ENCODE data around the gene CACNA2D3.

CACNA2D3 gene

DNA sequence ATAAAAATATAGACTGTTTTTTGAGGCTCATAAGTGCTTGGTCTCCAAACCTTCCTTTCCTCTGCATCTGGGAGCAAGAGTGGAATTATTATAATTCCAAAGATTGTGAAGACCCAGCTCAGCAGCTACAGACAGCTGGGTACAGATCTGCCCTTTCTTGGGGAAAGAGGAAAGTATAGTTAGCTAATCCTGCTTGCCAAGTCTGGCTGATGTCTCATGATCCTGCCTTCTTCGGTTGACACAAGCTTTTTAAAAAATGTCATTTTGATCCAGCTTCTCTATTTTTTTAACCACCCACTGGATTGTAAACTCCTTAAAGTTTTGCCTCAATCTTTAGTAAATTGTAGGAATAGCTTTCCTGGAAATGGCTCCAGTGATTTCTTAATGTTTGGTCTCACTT, 624.4 kb downstream of the CACNA2D3 start:
- no peak for DNase-seq (ENCODE audit: low read depth)

DNA sequence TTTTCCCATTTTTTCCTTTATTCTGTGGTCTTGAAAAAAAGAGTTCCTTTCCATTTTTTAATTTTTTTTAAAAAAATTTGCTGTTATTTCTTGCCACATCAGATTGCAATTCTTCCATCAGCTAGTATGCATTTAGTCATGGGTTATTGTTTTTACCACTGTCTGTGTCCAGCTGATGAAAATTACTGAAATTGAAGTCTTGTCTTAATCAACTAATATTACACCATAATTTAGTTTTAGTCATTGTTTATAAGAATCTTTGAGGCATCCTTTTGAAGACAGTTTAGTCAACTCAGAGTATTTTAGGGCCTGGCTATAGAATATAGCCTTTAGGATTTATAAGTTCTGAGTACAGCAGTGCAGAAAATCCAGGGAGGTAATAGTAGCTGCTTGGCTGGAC, 633.4 kb downstream of the CACNA2D3 start:
- DNase-seq (ENCODE audit: low read depth) = no peak

DNA sequence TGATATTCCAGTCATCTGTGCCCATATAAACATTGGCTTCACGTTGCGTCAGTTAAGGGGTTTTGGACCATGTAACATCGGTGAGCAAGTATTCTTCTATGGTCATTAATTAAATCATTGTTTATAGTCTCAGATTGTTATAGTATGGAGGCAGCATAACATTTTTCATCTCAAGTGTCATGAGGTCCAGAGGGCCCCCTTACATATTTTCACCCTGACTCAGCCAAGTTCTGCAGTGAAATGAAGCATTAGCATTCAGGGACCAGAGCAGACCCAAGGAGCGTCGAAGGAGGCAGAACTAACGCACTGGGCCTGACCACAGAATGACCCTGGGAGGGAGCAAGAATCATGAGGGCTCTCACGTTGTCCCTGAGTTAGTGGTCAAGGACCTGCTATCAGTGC, 634.0 kb downstream of the CACNA2D3 start:
- no peak for DNase-seq (ENCODE audit: low read depth)

DNA sequence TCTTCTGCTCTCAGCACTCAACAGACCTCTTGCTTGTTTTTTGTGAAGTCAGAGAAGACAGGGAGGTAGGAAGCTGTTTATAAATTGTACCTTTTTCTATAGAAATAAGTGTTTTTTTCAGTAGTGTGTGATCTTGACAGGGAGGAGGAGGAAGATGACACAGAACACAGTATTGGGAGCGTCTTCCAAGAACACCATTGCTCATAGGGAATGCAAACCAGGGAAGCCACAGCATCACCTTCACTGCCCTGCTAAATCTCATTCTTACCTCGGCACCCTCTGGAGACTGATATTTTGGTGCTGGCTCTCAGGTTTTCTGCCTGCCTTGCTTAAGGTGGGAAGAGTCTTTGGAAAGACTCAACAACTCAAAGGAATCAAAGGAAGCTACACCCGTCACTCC, 636.1 kb downstream of the CACNA2D3 start:
- DNase-seq (ENCODE audit: low read depth) = no peak

DNA sequence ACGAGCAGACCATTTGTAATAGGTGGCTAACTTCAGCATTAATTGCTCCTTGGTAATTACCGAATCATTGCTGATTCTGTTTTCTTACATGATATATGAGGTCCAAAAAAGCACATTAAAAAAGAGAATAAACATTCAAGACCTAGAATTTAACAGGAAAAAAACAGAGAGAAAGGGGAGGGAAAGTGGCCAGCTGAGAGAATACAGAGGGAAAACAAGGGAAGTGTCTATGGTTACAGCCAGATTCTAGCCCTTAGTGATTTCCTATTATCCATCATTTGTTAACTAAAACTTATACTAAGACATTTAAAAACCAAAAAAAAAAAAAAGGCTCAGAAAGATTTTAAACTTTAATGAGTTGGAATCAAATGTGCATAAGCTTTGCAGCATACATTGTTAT, 636.8 kb downstream of the CACNA2D3 start:
- no peak for DNase-seq (ENCODE audit: low read depth)

DNA sequence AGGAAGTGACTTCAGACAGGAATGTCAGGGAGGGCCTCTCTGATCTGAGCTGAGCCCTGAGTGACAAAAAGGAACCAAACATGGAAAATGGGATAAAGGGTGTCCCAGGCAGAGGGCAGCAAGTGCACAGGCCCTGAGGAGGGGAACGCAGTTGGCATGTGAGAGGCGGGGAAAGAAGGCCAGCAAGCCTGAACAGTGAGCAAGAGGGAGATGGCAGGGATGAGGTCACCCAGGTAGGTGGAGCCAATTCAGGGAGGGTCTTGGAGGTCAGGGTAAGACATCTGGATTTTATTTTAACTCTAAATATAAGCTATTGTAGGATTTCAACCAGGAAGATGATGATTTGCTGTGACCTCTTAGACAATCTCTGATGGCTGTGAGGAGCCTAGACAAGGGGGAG, 637.8 kb downstream of the CACNA2D3 start:
- DNase-seq (ENCODE audit: low read depth) = no peak

DNA sequence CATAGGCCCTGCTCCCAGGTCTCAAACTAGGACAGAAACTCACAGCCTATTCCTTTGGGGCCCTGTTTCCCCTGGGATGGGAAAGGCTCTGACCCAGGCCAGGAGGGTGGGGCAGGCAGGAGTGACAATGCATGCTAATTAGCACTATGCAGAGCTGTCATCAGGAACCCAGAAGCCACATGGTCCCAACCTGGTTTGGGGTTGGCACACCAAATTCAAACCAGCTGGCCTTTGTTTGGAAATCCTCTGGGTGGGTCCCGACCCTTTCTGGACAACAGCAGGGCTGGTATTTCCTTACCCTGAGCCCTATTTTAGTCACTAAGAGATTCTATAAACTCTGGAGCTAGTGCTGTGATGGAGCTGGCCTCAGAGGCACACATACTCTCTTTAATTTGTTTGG, 639.3 kb downstream of the CACNA2D3 start:
- no peak for DNase-seq (ENCODE audit: low read depth)

DNA sequence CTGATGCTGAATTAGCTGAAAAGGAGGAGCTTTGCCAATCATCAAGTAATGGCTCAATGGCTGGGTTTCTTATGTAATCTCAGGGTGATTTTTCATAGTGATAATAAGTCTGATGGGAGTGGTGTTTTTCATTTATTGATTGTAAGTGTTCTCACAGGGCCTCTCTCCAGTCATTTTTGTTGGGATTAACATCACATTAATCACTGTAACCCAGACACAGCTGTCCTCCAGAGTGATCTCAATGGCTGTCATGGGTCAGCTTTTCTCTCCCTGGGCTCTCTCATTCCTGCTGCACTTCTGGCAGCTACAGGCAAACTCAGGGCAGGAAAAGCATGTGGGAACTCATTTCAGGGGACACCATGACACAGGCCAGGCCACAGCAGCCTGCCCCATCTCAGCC, 642.6 kb downstream of the CACNA2D3 start:
- DNase-seq (ENCODE audit: low read depth) = no peak

DNA sequence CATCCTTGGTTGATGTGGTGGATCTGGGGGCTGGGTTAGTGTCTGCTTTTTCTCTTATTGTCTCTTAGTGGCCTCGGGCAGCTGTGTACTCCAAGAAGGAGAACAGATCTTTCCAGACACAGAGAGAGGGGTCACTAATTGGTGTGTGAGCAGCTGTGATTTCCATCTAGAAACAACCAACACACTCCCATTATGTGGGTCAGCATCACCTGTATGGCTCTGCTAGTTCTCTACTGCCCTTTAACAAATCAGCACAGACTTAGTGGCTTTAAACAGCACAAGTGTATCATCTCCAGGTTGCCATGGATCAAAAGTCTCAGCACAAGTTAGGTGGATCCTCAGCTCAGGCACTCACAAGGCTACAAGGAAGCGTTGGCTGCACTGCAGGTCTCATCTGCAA, 648.7 kb downstream of the CACNA2D3 start:
- no peak for DNase-seq (ENCODE audit: low read depth)

DNA sequence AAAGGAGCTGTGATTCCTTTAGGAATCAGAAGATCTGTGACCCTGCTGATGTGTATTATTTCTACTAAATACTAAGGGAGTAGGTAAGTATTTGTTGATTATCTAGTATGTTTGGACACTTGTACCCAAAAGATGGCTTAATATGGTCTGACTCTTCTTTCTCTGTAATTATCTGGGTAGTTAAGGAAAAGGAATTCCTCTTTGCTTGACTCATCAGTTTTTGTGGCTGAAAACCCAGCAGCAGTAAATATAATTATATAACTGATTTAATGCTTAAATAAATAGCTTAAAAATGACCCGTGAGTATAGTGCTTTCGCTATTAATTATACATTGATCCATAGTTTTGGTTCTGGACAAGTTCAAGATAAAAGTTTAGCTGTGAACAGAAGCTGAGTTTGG, 649.7 kb downstream of the CACNA2D3 start:
- DNase-seq (ENCODE audit: low read depth) = no peak

DNA sequence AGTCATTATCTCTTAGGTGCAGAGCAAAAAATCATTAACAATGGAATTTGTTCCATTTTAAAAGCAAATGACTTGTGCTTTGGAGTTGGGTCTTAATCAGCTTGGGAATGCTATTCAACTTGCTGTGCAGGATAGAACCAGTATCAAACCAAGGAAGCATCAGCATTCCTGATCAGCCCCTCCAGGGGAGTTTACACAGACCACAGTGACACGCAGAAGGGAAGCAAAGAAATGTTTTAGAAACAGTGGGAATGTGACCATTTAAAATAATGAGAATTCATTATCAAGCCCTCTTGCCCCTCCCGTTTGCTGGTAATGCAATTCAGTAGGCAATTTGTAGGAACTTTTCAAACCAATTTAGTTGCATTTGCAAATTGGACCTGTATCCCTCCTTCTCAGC, 650.4 kb downstream of the CACNA2D3 start:
- no peak for DNase-seq (ENCODE audit: low read depth)

DNA sequence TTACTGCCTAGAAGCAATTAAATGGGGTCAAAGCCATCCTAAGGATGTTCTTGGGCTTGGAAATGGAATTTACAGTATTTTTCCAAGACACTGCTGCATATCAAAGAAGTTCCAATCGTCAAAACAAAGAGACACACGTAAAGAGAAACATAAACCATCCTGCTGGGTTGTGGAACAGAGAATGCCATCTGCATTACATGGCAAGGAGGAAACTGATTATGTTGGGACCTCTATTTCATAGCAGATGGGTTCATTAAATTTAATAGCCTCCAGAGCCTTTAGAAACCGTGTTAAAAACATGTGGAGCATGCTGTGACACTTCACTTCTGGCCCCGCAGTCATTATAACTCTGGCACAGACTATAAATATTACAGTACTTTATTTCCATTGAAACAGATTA, 650.9 kb downstream of the CACNA2D3 start:
- no peak for DNase-seq (ENCODE audit: low read depth)

DNA sequence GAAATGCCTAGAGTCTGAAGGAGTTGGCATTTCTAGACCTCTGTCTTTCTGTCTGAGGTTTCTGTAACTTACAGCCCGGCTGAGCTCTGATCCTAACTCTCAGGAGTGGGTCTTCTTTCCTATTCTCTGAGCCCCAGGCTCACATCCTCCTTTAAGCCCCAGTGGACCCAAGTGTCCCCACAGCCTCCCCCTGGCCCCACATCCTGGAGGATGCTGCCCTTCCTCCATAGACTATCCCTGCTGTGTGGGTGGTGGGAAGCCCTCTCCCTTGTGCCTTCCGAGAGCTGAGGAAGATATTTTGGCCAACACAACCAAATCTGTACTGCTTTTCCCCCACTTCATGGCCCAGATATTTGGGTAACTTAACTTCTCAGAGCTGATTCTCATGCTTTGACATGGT, 654.2 kb downstream of the CACNA2D3 start:
- no peak for DNase-seq (ENCODE audit: low read depth)

DNA sequence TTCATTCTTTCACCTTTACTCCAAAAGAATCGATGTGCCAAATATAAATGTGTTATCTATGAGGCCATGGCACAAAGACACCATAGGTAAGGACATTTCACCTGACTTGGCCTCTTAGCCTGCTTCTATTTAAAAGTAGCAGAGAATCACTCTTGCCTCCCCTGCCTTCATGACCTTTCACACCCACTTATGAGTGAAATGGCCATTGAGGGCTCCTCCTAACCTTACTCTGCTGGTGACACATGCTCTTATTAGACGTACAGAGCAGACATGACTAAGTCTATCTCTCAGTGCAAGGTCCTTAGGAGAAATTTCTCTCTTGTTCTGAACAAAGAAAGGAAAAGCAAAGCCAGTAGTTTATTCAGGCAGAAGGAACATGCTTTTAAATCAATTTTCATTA, 654.8 kb downstream of the CACNA2D3 start:
- DNase-seq (ENCODE audit: low read depth) = no peak

DNA sequence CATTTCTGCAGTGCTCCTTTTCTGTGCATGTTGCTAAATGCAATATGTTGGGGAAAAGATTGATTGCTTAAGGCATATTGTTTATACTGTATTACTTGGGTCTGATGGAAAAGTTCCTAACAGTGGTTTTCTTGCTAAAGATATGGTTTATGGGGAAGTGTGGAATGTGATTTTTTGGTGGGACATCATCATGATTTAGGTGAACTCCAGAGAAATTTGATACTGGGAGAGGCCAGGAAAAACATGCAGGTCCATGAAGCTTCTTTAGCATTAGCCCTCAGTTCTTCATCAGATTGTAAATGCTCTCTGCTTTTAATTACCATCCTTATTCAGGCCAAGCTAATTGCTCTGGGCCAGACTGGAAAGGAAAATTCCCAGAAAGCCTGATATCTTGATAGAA, 658.0 kb downstream of the CACNA2D3 start:
- DNase-seq (ENCODE audit: low read depth) = no peak

DNA sequence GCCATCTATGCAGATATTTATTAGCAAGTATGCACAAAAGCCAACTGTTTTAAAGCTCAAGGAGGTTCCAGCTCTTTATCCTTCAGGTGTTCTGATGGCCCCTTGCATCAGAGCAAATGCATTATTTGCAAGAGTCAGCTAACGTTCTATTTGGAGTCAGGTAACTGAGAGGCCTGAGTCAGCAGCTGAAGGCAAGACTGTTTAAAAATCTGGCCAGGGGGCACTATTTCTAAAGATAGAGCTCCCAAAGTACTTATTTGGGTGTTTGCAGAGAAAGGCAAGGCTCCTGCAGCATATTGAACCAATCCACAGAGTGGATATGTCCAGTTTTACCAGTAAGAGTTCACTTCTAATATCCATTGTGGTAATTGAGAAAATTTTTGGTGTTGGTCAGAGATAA, 659.4 kb downstream of the CACNA2D3 start:
- DNase-seq (ENCODE audit: low read depth) = no peak

DNA sequence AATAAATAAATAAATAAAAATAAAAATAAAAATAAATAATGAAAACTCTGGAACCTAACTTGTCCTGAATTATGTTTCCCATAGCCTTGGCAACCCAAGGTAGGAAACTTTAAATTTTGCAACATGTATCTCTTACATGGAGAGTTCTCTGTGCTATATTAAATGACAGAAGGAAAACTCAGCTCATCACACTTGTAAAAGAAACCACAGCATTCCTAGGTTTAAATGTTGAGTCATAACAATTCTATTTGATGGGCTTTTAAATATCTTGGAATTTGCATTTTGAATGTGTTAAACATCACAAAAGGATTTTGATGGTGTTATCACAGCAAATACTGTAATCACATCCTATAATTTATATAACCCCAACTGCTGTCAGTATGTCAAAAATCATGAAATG, 661.3 kb downstream of the CACNA2D3 start:
- DNase-seq (ENCODE audit: low read depth) = no peak

DNA sequence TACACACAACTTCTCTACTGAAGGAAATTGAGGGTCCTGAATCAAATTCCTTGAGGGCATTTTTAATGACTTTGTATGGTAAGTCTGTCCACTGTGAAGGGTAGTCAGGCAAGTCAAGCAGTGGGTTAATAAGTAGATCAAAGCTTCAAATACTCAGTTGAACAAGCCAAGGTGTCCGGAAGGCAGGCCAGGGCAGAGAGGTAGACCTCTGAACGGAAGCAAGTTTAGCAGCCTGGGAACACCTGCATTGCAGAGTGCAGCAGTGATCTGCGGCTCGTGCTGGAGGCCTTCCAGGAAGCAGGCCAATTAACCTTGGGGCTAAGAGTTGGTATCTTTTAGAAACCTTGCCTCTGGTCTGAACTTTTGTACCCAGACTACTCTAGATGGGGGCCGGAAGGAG, 661.7 kb downstream of the CACNA2D3 start:
- DNase-seq (ENCODE audit: low read depth) = no peak

DNA sequence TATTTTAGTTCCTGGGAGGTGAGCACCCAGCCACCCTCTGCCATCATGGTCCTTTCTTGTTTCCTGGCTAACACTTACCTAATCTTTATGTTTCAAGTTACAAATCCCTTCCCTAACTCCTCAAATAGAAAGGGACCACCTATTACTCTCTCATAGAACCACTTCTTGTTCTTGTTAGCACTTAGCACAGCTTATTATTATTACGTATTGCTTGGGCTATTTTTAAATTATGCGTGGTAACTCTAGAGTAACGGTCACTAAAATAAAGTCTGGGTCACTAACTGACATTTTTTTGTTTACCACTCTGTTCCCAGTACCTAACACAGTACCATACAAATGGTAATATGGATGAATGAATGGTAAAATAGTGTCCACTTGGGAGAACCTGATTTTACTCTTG, 663.6 kb downstream of the CACNA2D3 start:
- DNase-seq (ENCODE audit: low read depth) = no peak

DNA sequence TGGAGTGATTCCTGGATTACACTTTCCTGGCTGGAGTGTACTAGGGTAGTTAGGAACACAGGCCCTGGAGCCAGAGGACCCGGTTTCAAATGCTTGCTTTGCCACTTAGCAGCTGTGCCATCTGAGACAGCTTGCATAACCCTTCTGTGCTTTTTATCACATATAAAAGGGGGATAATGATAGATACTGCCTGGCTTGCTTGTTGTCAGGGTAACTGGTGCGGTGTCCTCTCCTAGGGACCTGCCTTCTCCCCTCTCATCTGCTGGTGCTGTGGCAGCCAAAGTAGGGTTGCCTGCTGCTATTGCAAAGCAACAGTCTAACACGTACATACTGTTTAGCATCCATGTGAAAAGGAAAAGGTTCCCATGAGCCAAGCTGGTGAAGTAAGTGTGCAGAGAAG, 667.7 kb downstream of the CACNA2D3 start:
- no peak for DNase-seq (ENCODE audit: low read depth)

DNA sequence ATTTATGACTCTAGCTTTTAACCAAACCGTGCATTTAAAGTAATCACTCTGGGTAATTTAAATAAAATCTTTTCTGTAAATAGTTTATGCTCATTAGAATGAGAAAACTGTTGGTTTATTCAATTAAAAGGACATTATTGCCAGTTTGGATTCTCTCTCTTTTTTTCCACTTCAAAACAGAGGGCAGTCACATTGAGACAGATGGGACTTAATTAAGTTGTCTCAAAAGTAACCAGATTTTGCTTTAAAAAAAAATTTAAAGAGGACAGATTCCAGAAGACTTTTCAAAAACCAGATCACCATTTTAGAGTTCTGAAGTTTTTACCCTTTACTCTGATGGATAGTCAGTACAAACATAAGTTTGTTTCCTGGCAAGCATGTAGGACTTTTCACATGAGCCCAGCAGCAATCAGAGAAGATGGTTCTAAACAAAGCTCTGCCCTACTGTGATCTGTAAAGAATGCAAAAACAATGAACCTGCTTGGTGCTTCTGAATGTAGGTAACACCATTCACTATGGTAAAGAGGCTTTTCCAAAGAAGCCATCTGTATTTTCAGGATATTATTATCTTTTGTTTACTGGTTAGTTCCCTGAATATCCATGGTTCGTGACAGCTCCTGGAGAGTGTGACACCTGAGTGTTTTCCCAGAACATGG, 669.3 kb downstream of the CACNA2D3 start:
- DNase-seq (ENCODE audit: low read depth) = no peak

DNA sequence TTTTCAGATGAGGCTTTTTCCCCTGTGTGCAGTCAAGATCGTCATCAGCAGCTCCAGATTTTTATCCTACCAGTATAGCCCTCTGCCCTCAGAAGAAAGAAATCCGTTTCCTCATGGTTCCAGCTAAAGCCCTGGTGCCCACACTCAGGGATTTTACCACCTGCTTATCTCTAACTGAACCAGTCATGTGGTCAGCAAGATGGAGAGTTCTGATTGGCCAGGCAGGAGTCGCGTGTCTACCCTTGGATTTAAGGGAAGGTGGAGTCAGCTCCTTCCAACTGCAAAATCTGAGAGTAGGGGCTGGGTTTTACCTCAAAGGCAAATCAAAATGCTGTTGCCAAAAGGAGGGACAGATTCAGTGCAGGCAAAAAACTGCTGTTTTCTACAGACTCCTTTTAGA, 670.2 kb downstream of the CACNA2D3 start:
- DNase-seq (ENCODE audit: low read depth) = no peak

DNA sequence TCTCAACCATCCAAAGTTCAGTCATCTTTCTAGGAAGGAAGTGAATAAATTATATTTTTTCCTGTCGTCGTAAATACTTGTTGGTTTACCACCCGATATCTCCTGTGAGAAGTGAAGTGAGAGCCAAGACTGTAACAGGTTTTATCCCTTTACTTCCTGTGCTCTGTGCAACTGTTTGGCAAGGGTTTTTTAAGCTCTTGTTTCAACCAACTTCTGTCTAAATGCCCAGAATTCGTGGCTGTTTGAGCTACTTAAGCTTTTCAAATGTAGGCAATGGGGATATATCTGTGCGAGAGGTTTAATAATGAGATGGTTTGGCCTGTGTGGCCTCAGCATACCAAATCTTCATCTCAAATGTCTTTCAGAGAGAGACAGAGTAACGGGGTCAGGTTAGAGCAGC, 670.8 kb downstream of the CACNA2D3 start:
- no peak for DNase-seq (ENCODE audit: low read depth)

DNA sequence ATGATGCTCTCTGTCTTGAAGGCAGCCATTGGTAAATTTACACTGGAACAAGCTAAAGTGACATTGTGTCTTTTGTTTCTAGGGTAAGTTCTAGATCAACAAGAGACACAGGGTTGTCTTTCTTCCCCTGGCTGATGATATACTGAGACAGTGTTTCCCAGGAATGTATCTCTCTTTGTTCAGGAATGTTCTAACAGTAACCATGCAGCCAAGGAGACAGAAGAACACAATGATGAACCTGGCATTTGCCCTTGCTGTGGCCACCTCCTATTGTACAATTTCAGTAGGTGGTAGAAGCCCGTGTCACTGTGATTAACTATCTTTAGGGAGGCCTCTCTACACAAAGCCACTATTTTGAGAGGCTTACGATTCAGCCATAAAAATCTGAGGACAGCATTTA, 674.8 kb downstream of the CACNA2D3 start:
- no peak for DNase-seq (ENCODE audit: low read depth)

DNA sequence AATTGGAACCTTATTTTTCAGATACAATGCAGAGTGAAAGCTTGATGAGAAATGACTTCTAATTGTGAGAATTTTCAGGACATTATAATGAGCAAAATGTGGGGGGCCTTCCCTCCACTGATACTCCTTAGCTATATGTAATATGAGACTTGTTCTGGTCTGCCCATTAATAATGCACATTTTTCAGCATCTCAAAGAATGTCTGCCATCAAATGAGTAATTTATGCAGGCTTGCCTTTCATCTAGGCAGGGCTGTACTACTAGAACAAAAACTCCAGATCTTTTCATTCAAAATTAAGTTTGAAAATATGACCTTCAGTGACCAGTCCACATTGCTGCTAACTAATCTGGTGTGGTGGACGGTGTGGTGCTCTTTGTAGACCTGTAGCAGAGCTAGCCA, 678.1 kb downstream of the CACNA2D3 start:
- no peak for DNase-seq (ENCODE audit: low read depth)

Data from activated T-helper 1 cell treated with Interleukin-2 at 50 U/mL for 16 hours (primary cell).